HG02870 (cell line): ENCODE results near the gene OGFOD2.

Experiments
- ATAC-seq: cut with Tn5 transposase; IDR thresholded peaks from one replicate; pipeline ENCODE4 v1.9.1; 2021; ENCODE audit warnings: mild to moderate bottlenecking, moderate library complexity; ENCODE audit not compliant: unreplicated experiment

The OGFOD2 gene

DNA sequence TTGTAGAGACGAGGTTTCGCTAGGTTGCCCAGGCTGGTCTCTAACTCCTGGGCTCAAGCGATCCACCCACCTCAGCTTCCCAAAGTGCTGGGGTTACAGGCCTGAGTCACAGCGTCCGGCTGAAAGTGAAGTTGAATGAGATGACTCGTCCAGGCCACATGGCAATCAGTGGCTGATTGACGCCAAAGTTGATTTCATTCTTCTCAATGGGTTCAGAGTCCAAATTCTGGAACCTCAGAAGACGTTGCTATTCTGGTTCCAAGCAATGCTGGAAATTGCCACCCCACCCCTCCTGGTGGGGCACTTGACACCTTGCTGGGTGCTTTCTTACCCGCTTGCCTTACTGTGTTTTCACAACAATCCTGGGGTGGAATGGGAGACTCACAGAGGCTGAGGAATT, 23.6 kb upstream of the OGFOD2 start:
- ATAC-seq: no peak

DNA sequence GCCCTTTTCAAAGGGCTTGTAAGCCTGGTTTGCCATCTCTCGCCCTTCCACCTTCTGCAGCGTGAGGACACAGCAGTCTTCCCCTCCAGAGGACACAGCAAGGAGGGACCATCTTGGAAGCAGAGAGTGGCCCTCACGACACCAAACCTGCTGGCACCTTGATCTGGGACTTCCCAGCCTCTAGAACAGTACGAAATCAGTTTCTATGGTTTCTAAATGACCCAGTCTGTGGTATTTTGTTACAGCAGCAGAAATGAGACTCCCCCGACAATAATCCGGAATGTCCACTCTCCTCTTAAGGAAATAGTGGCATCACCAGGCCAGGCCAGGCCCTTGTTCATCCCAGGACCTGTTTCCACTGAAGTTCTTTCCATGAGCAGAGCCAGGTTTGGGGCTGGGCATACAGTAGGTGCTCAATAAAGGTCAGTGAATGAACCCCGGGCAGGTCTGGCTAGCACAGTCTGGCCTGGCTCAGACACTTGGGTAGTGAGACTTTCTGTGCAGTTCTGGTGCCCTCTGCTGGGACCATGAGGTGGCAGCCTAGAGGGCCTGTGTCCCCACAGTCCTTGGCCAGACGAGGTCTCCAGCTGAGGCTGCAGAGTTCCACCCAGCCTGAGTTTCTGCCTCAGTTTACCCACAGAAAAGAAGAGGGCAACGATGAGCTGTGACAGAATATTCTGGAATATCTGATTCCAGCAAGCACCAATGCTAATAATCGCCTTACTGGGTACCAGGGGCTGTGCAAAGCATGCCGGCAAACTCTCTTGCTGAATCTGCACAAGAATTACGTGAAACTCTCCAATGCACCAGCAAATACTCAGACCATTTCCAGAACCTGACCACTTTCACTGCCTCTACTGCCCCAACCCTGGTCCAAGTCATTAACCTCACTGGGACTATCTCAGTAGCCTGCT, 22.8 kb upstream of the OGFOD2 start:
- ATAC-seq: peak; percentile 63

DNA sequence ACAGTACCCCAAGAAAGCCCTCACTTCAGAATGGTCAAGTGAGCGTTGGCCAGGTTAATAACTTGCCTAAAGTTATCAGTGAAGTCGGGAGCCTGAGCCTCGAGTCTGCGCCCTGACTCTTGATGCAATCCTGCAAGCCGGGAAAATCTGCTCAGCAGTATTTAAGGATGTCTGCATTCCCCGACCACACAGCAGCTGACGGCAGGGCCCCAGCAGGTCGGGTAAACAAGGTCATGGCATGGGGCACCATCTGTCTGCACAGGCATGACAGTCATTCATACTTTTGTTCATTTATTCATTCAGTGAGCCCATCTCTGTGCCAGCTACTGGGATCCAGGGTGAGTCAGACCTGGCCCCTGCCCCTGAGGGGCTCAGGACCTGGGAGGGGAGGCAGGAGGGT, 19.9 kb upstream of the OGFOD2 start:
- ATAC-seq: no peak

DNA sequence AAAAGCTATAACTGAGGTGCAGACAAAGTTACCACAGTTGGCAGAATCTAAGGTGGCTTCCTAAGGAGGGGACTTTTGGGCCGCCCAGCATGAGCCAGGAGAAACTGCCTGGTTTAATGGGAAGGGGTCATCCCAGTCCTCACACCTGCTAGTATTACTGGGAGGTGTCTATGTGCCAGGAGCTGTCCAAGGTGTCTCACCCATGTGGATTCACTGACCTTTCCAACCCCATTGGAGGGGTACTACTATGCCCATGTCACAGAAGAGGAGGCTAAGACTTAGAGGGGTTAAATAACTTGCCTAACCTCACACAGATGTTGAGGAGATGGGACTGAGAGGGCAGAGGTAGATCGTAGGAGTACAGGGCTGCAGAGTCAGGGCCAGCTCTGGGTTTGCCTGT, 19.0 kb upstream of the OGFOD2 start:
- ATAC-seq: no peak

DNA sequence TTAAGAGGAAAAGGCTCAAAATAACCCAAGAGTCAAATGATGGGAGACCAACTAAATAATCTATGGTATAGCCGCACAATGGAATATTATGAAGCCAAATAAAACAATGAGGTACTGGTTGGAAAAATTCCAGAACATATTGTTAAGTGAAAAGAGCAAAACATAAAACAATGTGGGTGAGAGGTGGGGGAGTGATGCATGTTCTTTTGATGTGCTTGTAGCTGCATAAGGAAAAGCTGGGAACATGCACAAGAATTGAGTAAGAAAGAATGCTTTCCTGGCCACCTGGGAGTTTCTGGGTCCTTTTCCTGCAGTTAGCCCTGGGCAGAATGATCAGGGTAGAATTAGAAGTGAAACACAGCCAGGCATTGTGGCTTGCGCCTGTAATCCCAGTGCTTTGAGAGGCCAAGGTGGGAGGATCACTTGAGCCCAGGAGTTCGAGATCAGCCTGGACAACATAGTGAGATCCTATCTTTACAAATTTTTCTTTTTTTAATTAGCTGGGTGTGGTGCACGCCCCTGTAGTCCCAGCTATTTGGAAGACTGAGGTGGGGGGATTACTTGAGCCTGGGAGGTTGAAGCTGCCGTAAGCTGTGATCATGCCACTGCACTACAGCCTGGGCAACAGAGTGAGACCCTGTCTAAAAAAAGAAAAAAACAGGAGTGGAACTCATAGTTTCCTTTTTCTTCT, 16.7 kb upstream of the OGFOD2 start:
- no peak for ATAC-seq

DNA sequence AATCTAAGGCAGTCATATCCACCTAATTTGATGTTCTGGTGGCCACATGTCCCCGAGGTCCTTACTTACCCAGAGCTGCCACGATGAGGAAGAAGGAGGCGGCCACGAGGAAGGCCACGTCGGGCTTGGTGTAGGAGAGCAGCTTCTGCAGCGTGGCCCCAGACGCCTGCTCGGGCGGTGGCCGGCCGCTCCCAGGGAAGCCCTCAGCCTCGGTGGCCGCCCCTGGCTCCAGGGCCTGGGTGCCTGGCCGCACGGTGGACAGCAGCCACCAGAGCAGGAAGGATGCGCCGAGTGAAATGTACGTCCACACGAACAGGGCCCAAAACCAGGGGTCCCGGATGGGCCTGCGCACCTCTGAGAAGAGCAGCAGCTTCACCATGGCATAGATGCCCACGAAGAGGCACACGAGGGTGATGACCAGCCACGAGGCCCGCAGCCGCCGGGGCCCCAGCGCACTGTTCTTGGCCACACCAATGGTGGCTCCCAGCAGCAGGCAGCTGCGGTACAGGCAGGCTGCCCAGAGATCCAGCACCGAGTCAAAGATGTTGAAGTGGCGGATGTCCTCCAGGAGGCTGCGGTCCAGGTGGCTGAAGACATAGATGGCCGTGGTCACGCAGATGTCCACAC, 15.4 kb upstream of the OGFOD2 start:
- no peak for ATAC-seq

DNA sequence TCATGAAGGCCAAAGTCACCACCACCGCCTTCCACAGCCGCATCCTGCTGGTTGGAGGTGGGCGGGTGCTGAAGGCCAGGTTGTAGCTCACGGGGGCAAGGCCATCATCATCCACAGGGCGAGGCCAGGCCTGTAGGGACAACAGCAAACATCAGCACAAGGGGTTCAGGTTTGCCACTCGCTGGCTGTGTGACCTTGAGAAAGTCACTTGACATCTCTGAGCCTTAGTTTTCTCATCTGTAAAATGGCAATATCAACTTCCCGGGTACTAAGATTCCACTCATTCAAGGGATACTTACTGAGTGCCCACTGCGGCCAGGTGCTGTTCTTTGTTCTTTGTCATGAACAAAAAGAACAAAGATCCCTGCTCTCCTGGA, 14.9 kb upstream of the OGFOD2 start:
- no peak for ATAC-seq

DNA sequence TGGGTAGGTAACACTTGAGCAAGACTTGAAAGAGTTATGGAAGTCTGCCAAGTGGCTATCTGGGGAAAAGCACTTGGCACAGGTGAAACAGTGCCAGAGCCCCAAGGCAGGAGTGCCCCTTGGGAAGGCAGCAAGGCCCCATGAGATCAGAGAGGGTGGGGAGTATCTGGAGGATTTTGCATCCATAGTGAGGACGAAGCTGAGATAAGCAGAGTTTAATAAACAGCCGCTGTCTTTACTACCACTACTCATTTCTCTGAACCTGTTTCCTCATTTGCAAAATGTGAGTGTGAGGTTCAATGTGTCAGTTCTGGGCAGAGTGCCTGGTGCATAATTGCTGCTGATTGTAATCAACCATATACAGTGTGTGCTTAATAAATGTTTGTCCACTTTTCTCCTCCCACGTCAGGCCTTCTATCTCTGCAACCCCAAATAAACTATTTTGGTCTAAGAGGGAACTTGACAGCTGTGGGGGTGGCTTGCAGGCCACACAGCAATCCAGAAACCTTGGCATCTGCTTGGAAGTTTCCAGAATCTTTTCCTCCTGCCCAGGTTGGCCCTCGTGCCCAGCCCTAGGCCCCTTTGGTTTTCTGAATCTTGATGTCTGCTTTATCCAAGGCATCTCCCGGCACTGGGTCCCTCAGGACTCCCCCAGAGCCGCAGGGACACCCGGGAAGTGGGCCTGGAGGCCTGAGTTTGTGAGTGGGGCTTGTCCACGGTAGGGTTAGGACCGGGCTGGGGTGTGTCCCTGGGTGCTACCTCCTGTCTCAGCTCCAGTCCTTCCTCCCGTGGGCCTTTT, 13.3 kb upstream of the OGFOD2 start:
- no peak for ATAC-seq

DNA sequence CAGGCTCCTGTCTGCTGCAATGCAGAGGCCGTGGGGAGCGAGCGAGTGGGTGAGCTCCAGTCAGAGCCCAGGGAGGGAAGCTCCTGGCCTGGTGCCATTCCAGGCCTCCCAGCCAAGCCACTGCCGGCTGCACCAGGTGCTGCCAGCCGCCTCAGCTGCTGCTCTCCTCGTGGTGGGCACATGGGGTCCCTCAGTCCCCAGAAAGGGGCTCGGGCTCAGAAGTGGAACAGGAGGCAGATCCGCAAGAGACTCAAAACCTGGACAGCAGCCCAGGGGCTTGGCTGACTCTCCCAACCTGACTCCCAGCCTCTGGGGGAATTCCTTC, 11.1 kb upstream of the OGFOD2 start:
- no peak for ATAC-seq

DNA sequence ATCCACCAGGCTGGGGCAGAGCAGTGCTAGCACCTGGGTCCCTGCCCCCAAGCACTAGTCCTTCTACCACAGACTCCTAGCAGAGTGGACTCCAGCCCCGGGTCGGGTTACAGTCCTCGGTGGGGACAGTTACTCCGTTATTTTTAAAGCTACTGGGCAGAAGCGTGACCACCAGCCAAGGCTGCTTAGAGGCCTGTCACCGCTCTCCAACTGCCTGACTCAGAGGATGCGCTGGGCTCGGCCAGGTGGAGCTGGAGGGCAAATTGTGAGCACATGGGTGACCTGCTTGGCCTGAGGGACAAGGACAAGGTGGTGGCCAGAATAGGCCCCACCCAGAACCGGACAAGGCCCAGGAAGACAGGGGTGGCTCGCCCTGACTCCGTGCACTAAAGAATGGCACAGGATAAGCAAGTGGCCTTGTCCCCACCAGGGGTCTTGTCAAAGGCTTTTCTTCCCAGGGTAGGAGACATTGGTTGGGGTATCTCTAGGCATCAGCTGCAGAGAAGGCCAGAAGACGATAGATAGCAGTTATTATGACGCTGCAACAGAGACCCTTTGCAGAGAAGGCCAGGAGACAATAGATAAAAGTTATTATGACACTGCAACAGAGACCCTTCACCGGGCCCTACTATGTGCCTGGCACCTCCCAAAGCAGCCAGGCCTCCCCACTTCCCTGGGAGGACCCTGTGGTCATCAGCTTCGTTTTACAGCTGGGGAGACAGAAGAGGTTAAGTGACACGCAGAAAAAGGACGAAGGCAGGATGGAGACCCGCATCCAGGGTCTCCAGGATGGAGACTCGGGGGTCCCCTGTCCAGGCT, 10.4 kb upstream of the OGFOD2 start:
- ATAC-seq: no peak

DNA sequence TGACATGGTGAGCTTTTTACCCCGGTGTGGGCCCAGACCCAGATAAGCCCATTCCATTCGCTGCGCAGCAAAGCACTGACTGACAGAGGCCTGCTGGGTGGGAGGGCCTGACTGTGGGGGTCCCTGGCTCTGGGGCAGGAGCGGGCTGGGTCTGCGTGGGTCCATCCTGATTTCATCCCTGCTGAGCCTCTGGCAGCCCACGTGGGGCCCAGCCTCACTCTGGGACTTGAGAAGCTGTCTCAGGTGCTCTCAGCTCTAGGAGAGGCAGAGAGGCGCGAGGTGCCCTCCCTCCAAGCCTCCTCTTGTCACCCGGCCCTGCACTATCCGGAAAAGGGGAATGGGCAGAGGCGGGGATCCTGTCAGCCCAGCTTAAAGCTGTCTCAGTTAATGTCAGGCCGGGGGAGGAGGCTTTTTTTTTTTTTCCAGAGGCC, 9.7 kb upstream of the OGFOD2 start:
- ATAC-seq: no peak

DNA sequence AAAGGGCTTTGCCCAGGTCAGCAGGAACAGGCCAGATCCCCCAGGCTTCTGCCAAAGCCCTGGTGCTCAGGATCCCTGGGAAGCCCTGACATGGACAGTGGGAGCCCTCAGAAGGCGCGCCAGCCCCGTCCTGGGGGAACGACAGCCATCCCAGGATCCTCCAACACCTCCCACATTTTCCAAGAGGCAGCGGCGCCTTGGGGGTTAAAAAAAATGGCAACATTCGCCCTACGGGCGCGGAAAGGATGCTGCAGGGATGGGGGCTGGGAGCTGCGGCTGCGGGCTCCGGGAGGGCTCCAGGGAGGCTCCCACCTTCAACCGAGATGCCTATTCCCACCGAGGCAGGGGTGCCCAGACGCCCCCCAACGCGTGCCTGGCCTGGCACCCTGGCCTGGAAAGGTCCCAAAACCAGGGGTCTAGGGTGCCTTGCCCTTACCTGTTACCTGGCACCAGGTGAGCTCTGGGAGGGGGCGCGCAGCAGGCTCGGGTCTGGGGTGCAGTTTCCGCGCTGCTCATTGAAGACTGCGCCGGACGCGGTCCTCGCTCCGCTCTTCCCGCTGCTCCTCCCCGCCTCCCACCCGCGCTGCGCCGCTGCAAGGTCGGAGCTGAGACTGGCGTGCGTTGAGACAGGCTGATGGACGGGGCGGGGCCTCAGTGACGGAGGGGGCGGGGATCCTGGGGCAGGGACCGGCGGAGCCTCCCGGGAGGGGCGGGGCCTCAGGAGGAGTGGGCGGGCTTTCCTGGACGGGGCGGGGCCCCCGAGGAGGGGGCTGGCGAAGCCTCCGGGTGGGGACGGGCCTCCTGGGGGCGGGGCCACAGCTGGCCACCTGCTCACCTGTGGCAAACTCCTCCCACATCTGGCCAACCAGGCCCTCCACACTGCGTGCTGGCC, 8.9 kb upstream of the OGFOD2 start, which contains the start of gene ABCB9:
Gene ABCB9, minus strand, starts transcription at position 613 of the 892 bp plus-strand sequence. CDS start 6,228 bp downstream, outside the sequence.
- ATAC-seq: peak; percentile 72

DNA sequence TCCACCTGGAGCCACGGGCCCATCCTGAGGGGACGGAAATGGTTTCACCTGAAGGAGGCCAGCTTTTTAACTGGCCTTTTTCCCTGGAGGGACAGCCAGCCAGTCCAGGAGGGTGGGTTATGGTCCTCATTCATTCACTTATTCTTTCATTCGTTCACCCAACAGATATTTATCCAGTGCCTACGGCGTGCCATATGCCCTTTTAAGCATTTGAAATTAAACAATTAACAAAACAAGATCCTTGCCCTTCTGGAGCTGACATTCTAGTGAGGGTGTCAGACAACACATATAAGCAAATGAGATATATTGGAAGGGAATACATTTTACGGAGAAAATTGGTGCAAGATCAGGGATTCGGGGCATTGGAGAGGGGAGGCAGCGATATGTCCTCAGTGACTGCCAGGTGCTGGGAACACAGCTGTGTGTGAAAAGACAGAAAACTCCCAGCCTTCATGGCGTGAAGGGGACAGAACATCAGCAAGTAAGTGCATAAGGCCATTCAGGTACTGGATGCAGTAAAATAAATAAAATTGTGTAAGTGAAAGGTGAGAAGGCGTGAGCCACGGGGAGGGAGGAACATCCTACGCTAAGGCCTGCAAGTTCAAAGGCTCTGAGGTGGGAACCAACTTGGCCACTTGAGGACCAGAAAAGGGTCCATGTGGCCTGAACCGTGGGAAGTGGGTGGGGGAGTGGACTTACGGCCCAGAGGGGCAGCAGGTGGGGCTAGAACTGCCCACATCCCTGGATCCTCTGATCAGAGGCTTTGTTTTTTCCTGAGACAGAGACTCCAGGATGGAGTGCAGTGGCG, 8.1 kb upstream of the OGFOD2 start:
- ATAC-seq: no peak

DNA sequence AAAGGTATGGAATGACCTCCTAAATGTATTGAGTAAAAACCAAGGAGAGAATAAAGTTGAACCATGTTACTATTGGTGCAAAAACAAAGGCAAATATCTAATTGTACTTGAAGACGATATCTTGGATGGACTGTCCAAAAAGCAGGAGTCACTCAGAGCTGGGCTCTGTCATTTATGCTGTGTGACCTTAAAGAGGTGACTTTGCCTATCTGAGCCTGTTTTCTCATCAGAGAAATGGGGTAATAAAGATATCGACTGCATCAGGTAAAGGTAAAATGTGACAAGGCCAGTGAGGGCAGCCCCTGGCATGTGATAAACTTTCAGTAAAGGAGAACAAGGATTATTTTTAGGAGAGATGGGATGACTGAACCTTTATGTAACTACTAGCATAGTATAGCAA, 6.9 kb upstream of the OGFOD2 start:
- ATAC-seq: no peak

DNA sequence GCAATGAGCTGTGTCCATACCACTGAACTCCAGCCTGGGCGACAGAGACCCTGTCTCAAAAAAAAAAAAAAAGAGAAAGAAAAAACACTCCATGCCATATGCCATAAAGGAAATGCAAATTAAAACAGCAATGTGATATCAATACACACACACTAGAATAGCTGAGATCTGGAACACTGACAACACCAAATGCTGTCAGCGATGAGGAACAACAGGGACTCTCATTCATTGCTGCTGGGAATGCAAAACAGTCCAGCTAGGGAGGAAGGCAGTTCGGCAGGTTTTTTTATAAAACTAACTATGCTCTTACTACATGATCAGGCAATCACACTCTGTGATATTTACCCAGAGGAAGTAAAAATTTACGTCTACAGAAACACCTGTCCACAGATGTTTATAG, 5.4 kb upstream of the OGFOD2 start:
- no peak for ATAC-seq

DNA sequence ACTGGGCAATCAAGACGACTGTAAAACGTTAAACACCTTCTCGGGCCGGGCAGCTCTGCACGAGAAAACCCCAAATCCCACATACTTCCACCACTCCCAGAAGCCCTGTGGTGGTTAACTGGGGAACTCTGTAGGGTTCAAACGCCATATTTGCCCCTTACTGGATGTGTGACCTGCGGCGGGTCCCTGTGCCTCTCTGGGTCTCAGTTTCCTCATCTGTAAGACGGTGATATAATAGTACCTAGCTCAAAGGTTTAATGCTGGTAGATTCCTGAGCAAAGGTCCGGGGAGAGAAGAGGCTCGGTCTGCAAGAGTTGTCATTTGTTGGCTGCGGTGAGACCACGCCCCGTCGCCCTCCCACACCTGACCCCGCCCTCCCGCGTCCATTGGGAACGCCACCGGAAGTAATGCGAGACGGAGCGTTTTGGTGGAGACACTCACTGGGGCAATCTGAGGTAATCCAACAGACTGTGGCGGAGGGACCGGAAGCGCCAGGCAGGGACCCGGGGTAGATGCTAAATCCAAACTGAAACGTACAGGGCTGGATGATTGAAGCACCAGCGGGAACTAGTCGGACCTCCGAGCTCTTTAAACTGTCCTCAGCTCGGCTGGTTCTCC, 661 bp upstream of the OGFOD2 start:
- peak; percentile 80 for ATAC-seq

DNA sequence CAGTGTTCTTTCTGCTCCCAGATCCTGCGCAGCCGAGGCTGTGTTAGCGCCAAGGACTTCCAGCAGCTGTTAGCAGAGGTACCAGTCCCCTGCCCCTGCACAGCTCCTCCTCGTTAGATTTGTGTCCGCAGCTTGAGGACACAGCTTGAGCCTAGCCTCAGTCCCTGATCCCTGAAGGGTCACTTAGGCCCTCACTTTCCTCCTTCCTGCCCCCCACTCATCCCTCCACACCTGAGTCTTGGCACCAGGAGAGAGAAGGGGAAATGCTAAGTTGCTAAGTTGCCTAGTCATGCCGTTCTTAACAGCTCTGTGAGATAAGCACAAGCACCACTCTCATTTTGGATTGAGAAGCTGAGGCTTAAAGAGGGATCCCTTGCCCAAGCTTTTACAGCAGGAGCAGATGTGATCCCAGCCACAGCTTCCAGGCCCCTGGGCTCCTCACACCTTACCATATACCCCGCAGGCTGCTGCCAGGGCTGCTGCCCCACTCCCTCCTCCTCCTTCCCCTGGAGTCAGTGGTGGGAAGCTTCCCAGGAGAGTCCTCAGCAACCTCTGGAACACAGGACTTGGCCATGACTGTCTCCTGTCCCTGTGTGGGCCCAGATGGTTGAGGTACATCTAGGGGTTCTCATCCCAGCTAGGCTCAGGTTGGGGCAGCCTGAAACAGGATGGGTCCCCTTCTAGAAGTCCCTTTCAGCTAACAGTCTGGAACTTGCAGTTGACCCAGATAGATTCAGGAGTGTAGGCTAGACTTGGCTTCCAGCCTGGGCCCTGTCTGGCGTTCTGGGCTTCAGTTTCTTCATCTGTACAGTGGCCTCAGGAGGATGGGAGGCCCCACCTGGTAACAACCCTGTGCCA, 975 bp downstream of the OGFOD2 start:
- no peak for ATAC-seq
